Stimulated activated CD4-positive, alpha-beta T cell treated with anti-CD3 and anti-CD28 coated beads, Interleukin-2, amount 100 ng/mL, for 48 hours (primary cell): ENCODE results near the gene MORC4.

Experiments used
- DNase-seq, 2 donors: peaks; one replicate each; pipeline ENCODE4 v3.0.0-alpha.2; 2020

The MORC4 gene

DNA sequence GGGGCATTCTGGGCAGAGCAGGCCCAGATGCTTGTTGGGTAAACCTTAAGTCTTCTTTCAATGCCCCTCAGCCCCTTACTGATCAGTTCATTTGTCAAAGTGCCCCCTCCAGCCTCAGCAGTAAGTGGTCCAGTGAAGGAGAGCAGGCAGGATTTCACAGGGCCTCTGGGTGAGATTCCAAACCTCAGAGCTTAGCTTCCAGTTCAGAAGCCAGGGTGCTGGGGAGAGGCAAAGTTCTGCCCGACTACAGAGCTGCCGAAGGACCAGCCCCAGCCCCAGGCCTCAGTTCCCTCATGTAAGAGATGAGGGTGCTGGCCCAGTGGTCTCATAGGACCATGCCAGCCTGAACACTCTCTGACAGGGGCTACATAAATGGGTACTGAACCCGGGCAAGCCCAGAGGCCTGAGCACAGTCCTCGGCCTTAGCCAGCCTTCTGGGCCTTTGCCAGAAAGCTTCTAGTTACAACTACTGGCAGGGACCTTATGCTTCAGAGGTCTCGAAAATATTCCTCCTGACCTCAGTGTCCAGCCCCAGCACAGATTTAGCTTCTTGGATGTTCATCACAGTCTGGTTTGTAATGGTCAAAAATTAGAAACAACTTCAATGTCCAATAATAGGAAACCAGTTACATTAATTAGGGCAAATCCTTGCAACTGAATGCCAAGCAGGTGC lies 96.0 kb downstream of the MORC4 start:
- DNase-seq, result no peak

DNA sequence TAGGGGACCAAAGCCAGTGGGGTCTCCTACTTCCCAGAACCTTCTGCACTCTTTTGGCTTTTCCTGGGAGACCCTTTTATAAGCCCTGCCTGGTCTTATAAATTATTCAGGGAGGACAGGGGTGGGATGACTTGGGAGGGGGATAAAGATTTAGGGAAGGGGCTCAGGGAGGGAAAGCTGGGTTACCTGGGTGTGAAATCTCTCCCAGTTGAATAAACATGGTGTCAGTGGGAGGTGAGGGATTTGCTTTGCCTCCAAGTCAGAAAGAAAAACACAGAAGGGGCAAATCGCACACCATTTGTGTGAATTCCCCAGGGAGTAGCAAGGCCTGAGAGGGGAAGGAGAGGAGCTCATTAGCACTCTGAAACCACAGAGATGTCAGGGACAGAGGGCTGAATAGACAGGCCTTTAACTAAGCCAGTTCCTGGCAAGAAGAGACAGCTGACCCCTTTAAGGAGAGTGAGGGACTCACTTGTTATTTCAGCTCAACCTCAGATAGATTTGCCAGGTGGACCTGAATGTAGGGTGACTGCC lies 96.7 kb downstream of the MORC4 start, which contains the start of gene RIPPLY1:
Gene RIPPLY1, minus strand, starts transcription at position 51 of the 534 bp plus-strand sequence. CDS start 54 bp downstream, outside the sequence.
- DNase-seq, result no peak

DNA sequence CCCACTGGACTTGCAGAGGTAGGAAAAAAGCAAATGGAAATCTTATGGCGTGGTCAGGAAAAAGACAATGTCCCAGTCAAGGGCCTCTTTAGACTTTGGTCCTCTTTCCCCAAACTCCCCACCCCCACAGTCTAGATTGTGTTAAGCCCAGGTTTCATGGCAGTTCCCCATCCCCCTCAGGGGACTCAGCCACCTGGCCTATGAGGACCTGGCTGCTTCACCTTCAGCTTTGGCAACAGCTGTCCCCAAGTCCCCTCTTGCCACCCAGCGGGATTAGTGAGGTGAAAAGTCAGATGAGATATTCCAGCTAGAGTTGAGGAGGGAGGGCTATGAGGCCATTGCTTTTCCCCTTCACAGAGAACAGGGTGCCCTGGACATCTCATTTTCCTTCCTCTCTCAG lies 97.3 kb downstream of the MORC4 start:
- no peak for DNase-seq

DNA sequence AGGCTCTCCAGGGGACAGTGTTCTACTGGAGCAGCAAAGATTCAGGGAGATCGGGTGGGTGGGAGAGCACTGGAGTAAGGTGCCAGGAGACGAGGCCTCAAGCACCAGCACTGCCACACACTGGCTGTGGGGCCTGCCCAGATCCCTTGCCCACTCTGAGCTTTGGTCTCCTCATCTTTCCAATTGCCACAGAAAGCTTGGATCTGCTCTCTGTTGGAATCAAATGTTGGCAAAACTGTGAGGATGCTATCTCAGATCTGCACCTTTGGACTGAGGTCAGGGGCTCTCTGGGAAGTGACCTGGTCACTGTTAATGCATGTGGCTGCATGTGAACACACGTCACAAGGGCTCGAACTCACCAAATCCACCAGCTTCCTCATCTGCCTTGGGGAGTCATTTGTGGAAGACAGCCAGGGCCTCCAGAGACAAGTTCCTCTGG lies 98.2 kb downstream of the MORC4 start:
- DNase-seq, result no peak

DNA sequence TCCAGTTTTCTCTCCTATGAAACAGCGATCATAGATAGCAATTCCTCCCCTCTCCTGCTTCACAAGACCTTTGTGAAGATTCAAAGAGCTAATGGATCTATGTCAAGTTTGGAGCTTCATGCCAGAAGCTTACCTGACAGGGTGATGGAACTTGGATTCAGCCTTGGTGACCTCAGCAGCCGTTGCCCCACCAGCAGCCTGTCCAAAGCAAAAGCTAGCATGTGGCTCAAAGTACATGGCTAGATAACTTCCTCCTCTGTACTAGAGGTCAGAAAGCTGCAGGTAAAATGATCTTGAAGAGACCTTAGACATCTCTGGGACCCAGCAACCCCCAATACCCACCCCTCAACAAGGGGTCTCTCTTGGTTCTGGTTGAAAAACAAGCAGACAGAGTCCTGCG lies 98.7 kb downstream of the MORC4 start:
- DNase-seq, result no peak

DNA sequence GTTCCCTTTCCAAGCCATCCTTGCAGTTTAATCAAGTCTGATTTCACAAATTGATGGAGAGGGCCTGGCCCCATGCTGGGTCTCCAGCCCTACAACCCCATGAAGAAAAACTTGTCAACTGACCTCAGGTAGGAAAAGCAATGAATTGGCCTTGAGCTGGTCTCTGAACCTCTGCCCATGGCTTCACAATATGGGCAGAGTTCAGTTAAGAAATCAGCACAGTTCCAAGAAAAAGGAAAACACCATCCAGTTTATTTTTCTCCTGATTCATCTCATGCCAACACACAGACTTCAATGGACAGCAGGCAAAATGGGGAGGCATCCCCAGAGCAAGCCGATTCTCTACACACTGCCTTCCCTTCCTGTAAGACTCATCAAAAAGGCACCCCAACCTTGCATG lies 100.2 kb downstream of the MORC4 start:
- DNase-seq, result no peak

DNA sequence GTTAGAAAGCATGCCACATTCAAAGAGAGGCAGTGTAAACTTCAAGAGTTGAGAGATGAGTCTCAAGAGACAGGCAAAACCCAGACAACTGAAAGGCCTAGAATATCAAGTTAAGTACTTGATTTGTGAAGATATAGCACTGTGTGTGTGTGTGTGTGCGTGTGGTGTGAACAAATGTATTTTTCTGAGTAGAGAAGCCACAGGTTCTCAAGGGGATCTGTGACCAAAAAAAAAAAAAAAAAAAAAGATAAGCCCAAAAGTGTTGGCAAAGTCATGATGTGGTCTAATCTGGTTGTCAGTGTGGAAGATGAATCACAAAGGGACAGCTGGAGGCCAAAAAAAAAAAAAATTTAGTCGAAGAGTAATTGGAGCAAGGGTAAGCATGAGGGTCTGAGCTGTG lies 100.7 kb downstream of the MORC4 start:
- DNase-seq, result no peak

DNA sequence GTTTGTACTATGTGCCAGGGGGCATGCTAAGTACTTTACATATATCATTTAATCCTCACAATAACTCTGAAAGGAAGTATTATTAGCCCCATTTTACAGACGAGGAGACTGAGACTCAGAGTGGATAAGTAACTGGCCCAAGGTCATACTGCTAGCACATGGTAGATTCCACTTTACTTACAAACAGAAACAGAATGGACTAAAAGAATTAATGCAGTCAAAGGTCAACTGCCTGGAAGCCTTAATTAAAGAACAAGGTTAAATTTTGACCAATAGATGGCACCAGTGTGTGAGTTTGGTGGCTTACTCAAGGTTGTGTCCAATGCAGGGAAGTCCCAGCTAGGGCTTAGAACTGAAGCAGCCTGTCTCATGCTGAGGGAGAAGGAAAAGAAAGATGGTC lies 101.5 kb downstream of the MORC4 start:
- DNase-seq, result no peak

DNA sequence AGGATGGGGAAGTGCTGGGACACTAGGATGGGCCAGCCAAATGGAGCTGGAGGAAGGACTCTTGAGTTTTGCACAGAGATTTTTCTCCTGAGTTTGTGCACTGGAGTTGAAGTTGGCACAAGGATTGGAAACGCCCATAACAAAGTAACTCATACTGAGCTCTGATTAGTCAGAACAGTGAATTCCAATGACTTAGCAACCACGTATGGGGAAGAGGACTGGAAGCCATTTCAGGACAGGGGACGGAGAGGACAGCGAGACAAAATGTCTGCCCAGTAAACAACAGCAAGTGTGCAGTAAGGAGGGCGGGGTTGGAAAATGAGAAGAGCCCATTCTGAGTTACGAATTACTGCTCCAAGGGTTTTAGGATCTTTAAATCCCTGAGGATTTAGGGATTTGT lies 102.8 kb downstream of the MORC4 start:
- DNase-seq, result no peak

DNA sequence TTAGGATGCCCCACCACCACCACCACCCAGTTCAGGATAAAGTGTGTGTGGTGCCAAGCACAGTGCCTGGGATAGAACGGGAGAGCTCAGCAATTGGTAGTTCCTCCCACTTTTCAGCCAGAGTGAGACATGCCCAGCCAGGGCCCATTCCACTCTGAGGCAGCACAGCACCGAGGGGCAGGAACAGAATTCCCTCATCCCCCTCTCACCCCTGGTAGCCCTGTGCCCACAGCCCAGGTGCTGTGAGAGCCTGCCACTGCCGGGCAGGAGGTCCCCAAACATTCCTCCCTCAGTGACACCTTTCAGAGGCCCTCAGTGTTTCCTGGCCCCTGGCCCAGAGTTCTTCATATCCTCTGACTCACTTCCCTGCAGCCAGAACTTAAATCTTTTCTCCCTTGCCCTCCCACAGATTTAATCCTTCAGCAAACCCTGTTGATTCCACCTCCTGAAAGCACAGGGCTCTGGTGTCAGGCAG lies 105.0 kb downstream of the MORC4 start:
- DNase-seq, result no peak

DNA sequence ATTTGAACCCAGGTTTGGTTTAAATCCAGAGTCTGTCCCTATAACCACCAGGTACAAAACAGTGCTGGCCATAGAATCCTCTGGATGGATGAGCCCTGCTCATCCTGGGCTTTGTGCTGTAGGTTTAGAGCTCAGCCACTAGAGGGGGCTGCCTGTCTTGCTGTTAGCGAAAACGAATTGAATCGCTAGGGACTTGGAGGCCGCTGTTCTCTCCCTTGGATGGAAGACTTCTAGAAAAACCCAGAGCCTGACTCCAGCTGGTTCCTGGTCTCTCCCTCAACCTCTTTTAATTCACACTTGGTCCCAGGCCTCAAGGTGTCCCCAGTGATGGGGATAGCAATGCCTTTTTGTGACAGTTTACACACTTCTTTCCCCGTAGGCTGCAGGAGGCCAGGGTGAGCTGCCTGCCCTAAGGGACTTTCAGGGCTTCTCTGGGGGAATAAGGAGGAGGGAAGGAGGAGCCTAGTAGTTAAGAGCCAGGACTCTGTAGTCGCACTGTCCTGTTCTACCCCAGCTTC lies 105.6 kb downstream of the MORC4 start:
- peak; percentile 40 to 54 for DNase-seq

DNA sequence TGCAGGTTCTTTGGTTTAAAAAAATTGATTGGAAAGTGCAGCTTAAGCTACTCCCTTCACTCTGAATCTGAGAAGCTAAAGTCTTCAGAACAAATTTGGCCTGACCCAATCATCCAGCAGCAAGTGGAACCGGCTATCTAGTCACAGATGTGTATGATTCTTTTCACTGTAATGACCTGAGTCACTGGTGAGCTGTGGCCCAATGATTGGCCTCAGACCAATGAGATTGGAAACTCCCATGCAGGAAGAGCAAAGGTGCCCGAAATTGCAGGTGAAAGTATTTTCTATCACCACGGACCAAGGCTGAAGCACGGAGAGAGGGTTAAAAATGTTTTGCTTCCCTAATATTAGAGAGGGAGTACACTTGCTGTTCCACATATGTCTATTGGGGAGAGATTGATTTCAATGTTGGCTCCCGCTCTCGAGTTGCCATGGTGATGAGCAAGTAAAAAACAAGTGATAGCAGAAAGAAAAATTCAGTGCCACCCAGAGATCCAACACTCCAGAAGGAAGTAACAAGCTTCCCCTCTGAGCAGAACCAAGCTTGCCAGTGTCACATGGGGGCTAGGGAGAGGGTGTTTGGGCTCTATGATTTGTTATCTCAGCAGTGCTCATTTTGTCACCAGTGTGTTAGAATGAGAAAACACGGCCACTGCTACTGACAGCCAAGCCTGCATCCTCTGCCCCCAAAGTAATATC lies 108.1 kb downstream of the MORC4 start:
- DNase-seq, result no peak
